SH-SY5Y (cell line): ENCODE data around the gene CTNNBIP1.

ENCODE experiments used
- GATA2 ChIP-seq: IDR thresholded peaks from 2 replicates; pipeline ENCODE4 v1.6.1; 2011; ENCODE audit warnings: mild to moderate bottlenecking, low read depth, low read length
- GATA3 ChIP-seq: IDR thresholded peaks from 2 replicates; pipeline ENCODE4 v1.6.1; 2011; ENCODE audit warnings: low read depth, mild to moderate bottlenecking, low read length, moderate library complexity

DNA sequence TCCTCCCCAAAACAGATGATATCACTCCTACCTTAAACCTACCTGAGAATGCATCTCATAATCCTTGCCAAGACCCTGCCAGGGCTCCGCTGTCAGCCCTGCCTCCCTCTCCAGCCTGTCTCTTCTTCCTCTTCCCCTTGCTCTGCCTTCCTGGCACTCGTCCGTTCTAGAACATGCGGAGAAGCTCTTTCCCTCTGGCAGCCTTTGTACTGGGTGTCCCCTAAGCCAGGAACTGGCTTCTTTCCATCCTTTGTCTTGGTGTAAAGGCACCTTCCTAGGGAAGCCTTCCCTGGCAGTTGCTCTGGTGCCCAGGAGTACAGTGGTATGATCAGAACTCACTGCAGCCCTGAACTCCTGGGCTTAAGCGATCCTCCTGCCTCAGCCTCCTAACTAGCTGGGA lies 36.1 kb downstream of the CTNNBIP1 start:
- TF ChIP-seq GATA3 (no peak), GATA2 (no peak)
